ENCODE data around the gene SKI.

GRCh38 chr1:2202008-2202575, 26.0 kb upstream of the SKI start:
- TF ChIP-seq, protein P1, sequence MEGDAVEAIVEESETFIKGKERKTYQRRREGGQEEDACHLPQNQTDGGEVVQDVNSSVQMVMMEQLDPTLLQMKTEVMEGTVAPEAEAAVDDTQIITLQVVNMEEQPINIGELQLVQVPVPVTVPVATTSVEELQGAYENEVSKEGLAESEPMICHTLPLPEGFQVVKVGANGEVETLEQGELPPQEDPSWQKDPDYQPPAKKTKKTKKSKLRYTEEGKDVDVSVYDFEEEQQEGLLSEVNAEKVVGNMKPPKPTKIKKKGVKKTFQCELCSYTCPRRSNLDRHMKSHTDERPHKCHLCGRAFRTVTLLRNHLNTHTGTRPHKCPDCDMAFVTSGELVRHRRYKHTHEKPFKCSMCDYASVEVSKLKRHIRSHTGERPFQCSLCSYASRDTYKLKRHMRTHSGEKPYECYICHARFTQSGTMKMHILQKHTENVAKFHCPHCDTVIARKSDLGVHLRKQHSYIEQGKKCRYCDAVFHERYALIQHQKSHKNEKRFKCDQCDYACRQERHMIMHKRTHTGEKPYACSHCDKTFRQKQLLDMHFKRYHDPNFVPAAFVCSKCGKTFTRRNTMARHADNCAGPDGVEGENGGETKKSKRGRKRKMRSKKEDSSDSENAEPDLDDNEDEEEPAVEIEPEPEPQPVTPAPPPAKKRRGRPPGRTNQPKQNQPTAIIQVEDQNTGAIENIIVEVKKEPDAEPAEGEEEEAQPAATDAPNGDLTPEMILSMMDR (IDR thresholded peaks at IDR 0.05; ENCODE audit: insufficient read depth, low read depth, low read length) = no peak
- no peak for TF ChIP-seq EZH2 (IDR thresholded peaks at IDR 0.05; ENCODE audit: insufficient read depth, low read length)

All from astrocyte (in vitro differentiated cells and primary cell).